Chondrocyte (in vitro differentiated cells): Measurements from ENCODE around the gene TACO1. TPM values are rescaled to one million over a fixed set of nuclear protein-coding genes. Genes with fewer than 3 reads are reported as not detected.
A peak's percentile ranks its signal among the peaks of the same experiment; 100 is the strongest.

Source experiments
- DNase-seq: peaks from one replicate; pipeline ENCODE4 v3.0.0; 2021; ENCODE audit warnings: mixed read lengths, low spot score
- H3K27ac Mint-ChIP-seq: one replicate; pipeline ENCODE4 v1.8.0; 2021; ENCODE audit warnings: mild to moderate bottlenecking, moderate library complexity, mixed read lengths; ENCODE audit not compliant: unreplicated experiment
- H3K27me3 Mint-ChIP-seq: 2 replicates; pipeline ENCODE4 v1.8.0; 2021; ENCODE audit warnings: low read depth, mixed read lengths
- H3K36me3 Mint-ChIP-seq: 2 replicates; pipeline ENCODE4 v1.8.0; 2021; ENCODE audit warnings: low read depth, mixed read lengths
- H3K4me1 Mint-ChIP-seq: 2 replicates; pipeline ENCODE4 v1.8.0; 2021; ENCODE audit warnings: low read depth, mild to moderate bottlenecking, mixed read lengths
- H3K4me3 Mint-ChIP-seq: one replicate; pipeline ENCODE4 v1.8.0; 2021; ENCODE audit warnings: mild to moderate bottlenecking, moderate library complexity, mixed read lengths; ENCODE audit not compliant: unreplicated experiment
- H3K9me3 Mint-ChIP-seq: 2 replicates; pipeline ENCODE4 v1.8.0; 2021; ENCODE audit warnings: low read depth, mixed read lengths
- long read RNA-seq: library from polyadenylated mRNA; stranded (forward); transcript quantifications from one replicate; pipeline ENCODE4 v2.0.0, GENCODE V29; 2021
- total RNA-seq: library from RNA; stranded (reverse); gene quantifications from 3 replicates; pipeline ENCODE4 v1.2.1, GENCODE V29; 2021
- TF ChIP-seq, protein P1 (sequence below): fragments of 200-600 bp; sonication (generic); IDR thresholded peaks from 2 replicates; pipeline ENCODE4 v1.5.0; 2021; ENCODE audit warnings: antibody characterized with exemption, mild to moderate bottlenecking, moderate library complexity

TACO1 gene
- 17.3 to 19.3 TPM (median 18.3 TPM) in 3 replicates for total RNA-seq
- long read RNA-seq, transcript TACO1-201 (5 exons, 1,469 nt), result major isoform, 36 of 40 reads
- long read RNA-seq, partial matches to known transcripts, result 0 of 40 reads
- long read RNA-seq, other reads (novel, unspliced or antisense), result 3 of 40 reads

DNA sequence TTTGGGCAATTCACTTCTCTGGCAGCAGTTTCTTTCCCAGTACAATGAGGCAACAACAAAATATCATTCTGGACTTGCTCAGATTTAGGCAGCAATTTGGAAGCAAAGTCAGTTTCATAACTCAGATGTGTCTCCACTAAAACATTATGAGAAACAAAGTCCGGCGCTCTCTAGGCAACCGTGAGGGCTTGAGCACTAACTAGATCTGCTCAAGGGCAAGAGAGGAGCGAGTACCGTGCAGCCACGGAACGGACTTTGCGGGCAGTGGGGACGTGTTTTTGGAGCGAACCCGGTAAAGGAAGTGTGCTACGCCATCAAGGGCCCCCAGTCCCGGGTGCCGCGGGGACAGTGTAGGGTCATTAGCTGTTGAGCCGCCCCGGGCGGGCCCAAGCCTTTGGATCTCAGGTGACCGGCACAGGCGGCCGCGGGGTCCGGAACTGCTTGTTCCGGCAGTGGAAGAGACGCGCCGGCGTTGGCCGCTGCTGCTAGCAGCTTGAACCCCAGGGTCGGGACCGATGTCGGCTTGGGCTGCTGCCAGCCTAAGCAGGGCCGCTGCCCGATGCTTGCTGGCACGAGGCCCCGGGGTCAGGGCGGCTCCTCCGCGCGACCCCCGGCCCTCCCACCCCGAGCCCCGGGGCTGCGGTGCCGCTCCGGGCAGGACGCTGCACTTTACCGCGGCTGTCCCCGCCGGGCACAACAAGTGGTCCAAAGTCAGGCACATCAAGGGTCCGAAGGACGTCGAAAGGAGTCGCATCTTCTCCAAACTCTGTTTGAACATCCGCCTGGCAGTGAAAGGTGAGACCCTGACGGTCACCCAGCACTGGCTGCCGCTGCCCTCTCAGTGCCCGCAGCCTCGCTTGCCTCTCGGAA is at the start of gene TACO1:
TACO1 (plus strand) TSS at position 327 of the 870 bp plus-strand sequence; CDS start at position 516, 189 bp downstream.
- Mint-ChIP-seq H3K27ac (peak within 1 kb of the TSS; percentile 60), H3K4me1 (peaks cover 16% of the 10 kb centered on the region), H3K4me3 (peak within 1 kb of the TSS; percentile 81), H3K36me3 (peaks cover 6% of the 10 kb centered on the region), H3K27me3 (no peaks in the 10 kb centered on the region), H3K9me3 (no peaks in the 10 kb centered on the region)
- no peak for DNase-seq
- TF ChIP-seq, protein P1, sequence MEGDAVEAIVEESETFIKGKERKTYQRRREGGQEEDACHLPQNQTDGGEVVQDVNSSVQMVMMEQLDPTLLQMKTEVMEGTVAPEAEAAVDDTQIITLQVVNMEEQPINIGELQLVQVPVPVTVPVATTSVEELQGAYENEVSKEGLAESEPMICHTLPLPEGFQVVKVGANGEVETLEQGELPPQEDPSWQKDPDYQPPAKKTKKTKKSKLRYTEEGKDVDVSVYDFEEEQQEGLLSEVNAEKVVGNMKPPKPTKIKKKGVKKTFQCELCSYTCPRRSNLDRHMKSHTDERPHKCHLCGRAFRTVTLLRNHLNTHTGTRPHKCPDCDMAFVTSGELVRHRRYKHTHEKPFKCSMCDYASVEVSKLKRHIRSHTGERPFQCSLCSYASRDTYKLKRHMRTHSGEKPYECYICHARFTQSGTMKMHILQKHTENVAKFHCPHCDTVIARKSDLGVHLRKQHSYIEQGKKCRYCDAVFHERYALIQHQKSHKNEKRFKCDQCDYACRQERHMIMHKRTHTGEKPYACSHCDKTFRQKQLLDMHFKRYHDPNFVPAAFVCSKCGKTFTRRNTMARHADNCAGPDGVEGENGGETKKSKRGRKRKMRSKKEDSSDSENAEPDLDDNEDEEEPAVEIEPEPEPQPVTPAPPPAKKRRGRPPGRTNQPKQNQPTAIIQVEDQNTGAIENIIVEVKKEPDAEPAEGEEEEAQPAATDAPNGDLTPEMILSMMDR, result peak; percentile 11

DNA sequence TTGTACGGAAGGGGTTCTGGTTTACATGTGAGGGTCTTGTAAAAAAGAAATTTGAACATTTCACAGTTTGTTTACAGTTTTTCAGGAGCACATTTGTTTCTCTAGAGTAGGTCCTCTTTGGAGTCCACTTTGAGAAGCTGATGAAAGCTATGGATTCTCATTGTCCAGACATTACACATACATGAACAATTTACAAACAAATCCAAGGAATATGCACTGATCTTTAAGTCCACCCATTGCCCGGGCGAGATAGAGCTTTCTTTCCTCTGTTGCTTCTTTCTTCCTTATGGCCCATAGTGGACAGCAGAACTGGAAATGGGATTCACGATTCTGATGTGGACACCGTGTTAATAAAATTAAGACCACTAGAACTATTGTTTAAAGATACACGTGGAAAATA is 48.5 kb upstream of the TACO1 start:
- H3K27ac Mint-ChIP-seq, result peak overlapping the region; percentile 97
- H3K9me3 Mint-ChIP-seq, result peaks cover under 1% of the 10 kb centered on the region
- no peaks in the 10 kb centered on the region for H3K36me3 Mint-ChIP-seq
- DNase-seq, result no peak
- no peaks in the 10 kb centered on the region for H3K27me3 Mint-ChIP-seq
- peak overlapping the region; percentile 95 for H3K4me3 Mint-ChIP-seq
- H3K4me1 Mint-ChIP-seq, result peaks cover 39% of the 10 kb centered on the region
- TF ChIP-seq, protein P1, result no peak

DNA sequence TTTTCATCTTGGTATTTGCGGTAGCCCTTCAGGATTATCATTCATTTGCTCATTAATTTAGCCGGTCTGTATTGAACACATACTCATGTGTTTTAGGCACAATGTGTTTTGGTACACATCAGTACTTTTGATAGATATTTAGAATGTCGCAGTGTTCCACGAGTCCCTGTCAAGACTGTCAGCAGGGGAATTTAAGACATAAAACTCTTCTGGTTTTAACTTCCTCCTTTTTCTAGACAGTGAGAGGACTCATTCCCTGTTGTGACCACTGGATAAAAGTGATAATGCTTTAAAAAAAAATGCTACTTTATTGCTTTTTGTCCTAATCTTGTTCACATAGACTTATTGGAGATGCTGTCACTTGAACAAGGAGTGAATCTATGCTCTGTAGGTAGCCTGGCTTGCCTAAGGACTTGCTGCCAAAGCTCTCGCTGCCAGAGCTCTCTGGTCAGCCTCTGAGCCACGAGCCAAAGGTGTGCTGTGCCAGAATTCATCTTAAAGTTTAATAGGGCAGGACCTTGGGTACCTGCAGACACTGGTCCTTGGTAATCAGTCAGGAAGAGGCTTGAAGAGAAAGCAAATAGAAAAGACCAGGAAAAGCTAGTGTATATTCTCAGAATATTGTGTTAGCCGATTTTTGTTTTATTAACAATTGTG is 45.1 kb upstream of the TACO1 start:
- TF ChIP-seq, protein P1, result no peak
- DNase-seq, result no peak
- H3K36me3 Mint-ChIP-seq, result no peaks in the 10 kb centered on the region
- H3K27me3 Mint-ChIP-seq, result no peaks in the 10 kb centered on the region
- H3K4me1 Mint-ChIP-seq, result peaks cover 31% of the 10 kb centered on the region
- H3K9me3 Mint-ChIP-seq, result peaks cover 4% of the 10 kb centered on the region
- no peak overlapping the region for H3K27ac Mint-ChIP-seq
- H3K4me3 Mint-ChIP-seq, result no peak overlapping the region

DNA sequence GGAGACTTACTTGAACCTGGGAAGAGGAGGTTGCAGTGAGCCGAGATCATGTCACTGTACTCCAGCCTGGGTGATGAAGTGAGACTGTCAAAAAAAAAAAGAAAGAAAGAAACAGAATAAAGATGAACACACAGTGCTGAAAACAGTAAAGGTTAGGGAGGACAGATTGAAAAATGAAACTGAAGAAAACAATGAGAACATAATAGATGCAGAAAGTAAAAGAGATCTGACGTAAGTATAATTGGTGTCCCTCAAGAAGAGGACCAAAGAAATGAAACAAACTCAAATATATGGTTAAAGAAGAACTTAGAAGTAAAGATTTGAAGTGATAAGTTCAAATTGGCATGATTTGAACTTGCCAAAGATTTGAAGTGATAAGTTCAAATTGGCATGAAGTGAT is 43.3 kb upstream of the TACO1 start:
- peaks cover 4% of the 10 kb centered on the region for H3K9me3 Mint-ChIP-seq
- H3K27me3 Mint-ChIP-seq, result no peaks in the 10 kb centered on the region
- H3K4me1 Mint-ChIP-seq, result peaks cover 20% of the 10 kb centered on the region
- H3K4me3 Mint-ChIP-seq, result no peak overlapping the region
- TF ChIP-seq, protein P1, result no peak
- H3K36me3 Mint-ChIP-seq, result no peaks in the 10 kb centered on the region
- H3K27ac Mint-ChIP-seq, result no peak overlapping the region
- no peak for DNase-seq

DNA sequence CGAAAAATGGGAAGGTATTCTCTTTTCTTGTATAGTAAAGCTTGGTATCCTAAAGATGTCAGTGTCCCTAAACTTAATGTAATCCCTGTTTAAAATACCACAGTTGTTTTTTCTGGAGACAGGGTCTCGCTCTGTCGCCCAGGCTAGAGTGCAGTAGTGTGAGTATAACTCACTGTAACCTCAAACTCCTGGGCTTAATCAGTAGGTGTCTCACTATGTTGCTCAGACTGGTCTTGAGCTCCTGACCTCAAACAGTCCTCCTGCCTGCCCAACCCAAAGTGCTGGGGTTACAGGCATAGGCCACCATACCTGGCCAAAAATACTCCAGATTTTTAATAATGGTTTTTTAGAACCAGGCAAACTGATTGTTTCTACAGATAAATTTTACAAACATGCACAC is 42.3 kb upstream of the TACO1 start:
- H3K27ac Mint-ChIP-seq, result no peak overlapping the region
- no peaks in the 10 kb centered on the region for H3K36me3 Mint-ChIP-seq
- TF ChIP-seq, protein P1, result no peak
- H3K4me3 Mint-ChIP-seq, result no peak overlapping the region
- H3K4me1 Mint-ChIP-seq, result peaks cover 12% of the 10 kb centered on the region
- peaks cover 4% of the 10 kb centered on the region for H3K9me3 Mint-ChIP-seq
- no peak for DNase-seq
- no peaks in the 10 kb centered on the region for H3K27me3 Mint-ChIP-seq
